ENCODE measurements around the gene CFAP61. TPM values are rescaled to one million over a fixed set of nuclear protein-coding genes. Genes with fewer than 3 reads are reported as not detected.

CFAP61 gene
- total RNA-seq, 4 donors from 2014 or later, result 0.68 to 3.7 (median 1.4) TPM

DNA sequence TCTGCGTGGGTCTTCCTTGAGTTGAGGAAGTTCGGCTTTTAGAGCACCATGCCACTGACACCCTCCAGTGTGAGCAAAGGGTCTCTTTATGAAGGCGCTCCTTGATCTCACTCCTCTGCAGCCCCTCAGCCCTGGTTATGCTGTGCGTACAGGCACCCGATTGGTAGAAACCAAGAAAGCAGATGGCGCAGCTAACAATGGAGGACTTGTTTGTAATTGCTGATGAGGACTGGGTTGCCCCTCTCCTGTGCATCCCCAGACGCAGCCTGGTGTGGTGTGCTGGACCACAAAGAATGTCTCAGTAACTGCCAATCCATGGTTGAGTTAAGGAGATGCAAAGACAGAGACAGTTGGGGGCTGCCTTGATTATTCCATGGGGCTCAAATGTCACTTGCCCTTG is 345.8 kb downstream of the CFAP61 start:
- TF ChIP-seq, protein P1, sequence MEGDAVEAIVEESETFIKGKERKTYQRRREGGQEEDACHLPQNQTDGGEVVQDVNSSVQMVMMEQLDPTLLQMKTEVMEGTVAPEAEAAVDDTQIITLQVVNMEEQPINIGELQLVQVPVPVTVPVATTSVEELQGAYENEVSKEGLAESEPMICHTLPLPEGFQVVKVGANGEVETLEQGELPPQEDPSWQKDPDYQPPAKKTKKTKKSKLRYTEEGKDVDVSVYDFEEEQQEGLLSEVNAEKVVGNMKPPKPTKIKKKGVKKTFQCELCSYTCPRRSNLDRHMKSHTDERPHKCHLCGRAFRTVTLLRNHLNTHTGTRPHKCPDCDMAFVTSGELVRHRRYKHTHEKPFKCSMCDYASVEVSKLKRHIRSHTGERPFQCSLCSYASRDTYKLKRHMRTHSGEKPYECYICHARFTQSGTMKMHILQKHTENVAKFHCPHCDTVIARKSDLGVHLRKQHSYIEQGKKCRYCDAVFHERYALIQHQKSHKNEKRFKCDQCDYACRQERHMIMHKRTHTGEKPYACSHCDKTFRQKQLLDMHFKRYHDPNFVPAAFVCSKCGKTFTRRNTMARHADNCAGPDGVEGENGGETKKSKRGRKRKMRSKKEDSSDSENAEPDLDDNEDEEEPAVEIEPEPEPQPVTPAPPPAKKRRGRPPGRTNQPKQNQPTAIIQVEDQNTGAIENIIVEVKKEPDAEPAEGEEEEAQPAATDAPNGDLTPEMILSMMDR (IDR thresholded peaks at IDR 0.05; ENCODE audit: low read depth), result no peak

DNA sequence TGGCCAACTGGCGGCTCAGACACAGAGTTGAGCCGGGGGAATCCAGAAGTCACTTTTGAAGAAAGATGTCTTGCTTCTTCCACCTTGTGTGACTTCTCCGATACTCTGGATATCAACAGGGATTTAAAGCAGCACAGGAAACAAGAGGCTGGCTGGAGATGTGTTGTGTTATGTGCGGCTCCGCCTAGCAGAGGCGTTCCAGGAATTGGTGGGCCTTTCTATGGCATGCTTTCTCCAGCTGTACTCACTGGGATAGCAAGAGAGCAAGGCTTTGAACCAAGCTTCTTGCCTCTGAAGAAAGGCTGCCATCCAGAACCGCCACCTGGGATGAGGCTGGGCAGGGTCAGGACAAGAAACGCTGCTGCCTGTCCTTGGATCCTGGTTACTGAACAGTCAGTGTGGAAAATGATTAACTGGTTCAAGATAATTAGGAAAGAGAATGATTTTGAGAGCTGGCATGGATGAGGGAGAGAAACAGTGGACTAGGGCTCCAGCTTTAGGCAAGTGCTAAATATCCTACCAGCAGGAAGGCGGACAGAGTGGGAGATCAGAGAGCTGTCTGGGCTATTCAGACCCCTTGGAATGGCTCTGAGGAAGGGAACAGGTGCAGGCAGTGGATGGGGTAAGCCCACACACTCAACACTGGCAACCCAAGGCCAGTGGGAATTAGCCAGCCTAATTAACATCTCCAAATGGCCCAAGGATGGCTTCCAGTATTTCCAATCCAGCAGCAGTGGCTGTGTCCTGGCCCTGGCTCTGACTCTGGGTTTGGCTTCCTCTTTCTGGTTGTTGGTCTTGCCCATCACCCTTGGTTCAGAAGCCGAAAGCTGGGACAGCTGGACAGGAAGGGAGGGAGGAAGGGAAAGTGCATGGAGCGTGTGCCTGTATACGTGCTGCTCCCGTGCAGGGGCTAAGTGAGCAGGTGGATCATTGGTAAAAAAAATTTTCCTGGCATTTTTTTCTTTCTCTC is 347.5 kb downstream of the CFAP61 start:
- TF ChIP-seq, protein P1 (IDR thresholded peaks at IDR 0.05; ENCODE audit: low read depth), result no peak

DNA sequence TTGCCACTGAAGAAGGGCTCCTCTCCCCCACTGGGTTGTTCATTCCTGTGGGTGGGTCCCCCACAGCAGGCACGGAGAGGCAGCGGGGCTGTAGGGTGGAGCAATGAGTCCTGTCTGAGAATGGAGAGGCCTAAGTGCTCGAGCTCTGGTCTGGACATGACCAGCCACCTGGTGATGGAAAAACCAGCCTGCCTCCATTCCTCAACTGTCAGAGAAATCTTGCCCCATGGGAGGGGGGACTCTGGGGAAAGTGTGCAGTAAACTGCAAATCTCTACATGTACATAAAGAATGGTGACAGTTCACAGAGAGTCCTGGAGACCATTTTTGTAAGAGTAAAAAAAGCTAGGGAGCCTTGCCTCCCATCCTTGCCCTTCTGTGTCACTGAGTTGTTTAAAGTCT is 349.7 kb downstream of the CFAP61 start:
- TF ChIP-seq, protein P1 (IDR thresholded peaks at IDR 0.05; ENCODE audit: low read depth), result no peak

DNA sequence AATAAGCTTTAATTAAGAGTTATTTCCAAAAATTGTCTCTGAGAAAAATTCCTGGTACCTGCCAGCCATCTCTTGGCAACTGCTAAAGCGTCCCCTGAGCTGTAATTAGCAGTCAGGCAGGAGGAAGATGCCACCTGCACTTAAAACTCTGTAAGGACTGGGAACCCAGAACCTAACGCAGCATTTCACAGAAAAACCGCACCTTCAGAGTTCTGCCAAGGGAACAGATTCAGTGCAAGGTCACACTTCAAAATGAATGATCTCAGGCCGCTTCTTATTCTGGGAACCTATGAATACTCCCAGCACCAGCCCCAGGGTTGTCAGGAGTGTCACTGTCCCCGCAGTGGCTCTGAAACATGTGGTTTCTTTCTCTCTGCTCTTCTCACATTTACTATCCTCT is 352.3 kb downstream of the CFAP61 start:
- TF ChIP-seq, protein P1 (IDR thresholded peaks at IDR 0.05; ENCODE audit: low read depth), result no peak

DNA sequence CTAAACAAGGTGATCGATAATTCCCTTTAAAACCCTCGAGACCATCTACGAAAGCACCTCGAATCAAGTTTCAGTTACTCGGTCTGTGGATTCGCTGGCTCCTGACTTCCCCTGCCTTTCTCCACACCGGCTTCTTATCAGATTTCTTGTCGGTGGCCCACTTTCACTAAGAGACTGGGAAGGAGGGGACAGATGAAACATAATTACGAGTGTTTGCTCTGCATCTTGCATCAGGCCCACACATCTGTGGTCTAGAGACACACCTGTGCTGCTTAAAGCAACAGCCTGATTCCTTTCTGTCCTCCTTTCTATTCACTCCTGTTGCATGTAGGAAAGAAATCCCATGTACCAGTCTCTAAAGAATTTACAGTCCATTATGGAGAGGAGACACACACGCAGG is 353.3 kb downstream of the CFAP61 start:
- TF ChIP-seq, protein P1 (IDR thresholded peaks at IDR 0.05; ENCODE audit: low read depth), result no peak

DNA sequence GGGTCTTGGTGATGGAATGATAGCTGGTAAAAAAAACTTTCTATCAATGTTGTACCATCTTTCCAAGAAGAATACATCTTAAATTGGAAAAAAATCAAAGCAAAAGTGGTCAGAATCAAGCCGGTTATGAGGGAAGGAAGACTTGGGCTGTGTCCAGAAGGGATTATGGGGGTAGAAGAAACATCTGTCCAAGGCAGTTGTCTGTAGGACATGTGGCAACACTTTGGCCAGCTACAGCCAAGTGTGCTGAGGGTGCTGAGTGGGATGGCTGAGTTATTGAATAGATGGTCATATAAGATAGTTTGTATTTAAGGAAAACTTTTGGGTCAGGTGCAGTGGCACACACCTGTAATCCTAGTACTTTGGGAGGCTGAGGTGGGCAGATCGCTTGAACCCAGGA is 354.0 kb downstream of the CFAP61 start:
- TF ChIP-seq, protein P1 (IDR thresholded peaks at IDR 0.05; ENCODE audit: low read depth), result no peak

DNA sequence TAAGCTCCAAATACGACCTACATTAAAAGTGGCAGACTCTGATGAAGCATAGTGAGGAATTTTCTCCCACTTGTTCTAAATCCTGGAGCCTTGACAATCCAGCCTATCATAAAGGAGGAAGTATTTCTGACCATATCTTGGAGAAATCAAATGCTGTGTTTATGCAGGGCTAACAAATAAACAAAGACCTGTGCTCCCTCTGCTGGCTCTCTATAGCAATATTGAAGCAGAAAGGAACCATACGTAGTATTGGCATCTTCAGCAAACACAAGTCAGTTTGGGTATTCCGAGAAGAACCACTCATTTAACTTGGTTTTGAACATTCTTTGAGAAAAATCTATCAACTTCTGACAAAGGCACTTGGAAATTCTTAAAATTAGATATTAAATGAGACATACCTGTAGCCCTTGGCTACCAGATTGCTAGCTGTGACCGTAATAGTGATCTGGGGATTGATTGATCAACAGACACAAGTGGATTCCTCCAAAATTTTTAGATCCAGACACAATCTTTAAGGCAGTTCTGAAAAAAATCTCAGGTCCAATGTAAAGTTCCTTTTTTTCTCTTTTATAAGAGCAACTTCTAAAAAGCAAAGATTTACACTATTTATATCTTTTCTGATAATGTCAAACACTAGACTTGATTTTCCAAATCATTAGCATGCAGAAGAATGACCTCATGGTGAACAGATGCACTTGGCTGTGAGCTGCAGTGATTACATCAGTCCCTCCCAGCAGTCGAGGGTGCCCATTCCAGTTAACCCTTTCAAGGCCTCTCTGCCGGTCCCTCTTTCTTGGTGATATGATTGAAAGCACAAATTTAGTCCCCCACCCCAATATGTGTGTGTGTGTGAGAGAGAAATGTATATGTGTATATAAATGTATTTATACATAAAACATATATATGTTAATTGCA is 355.8 kb downstream of the CFAP61 start:
- TF ChIP-seq, protein P1 (IDR thresholded peaks at IDR 0.05; ENCODE audit: low read depth), result no peak
